A673 (cell line): Measurements from ENCODE around the gene CXCR5.

Source experiments
- CTCF ChIP-seq: fragments of 300-800, 200-600 bp; sonication (generic); conservative IDR thresholded peaks from 2 replicates; pipeline ENCODE4 v1.5.1; 2017; ENCODE audit warnings: low read depth, mild to moderate bottlenecking, antibody characterized with exemption, low read length, moderate library complexity, mixed read lengths
- EZH2 ChIP-seq: fragments of 200-600 bp; sonication (generic); IDR thresholded peaks from 2 replicates; pipeline ENCODE4 v1.6.1; 2017; ENCODE audit warnings: borderline replicate concordance, low read depth, mild to moderate bottlenecking, mixed read lengths, antibody characterized with exemption, low read length; ENCODE audit not compliant: poor library complexity, severe bottlenecking

- TF ChIP-seq CTCF = no peak
- no peak for TF ChIP-seq EZH2
Observed at GRCh38 chr11:118916842-118917388, 33.2 kb downstream of the CXCR5 start.
